H1 (cell line): ENCODE data around the gene GPC3. TPM values are rescaled to one million over a fixed set of nuclear protein-coding genes. Genes with fewer than 3 reads are reported as not detected.

Experiments used
- CTCF ChIA-PET: fragments of 300-600 bp; sonication (Branson Sonifier 250); formaldehyde crosslinking; loops from one replicate; lab custom pipeline; 2021; ENCODE audit not compliant: partially characterized antibody; lab: Charles Lee
- POLR2A ChIA-PET: fragments of 300-600 bp; sonication (Branson Sonifier 250); formaldehyde crosslinking; loops from one replicate; lab custom pipeline; 2021; ENCODE audit warnings: inconsistent platforms; ENCODE audit not compliant: partially characterized antibody; lab: Charles Lee
- DNase-seq, 2 experiments: peaks; one replicate each; pipeline versions ENCODE4 v3.0.0 to v3.0.0-alpha.2; 2010 to 2022; ENCODE audit warnings: low spot score in 2 of 2, low read depth in 1 of 2, mixed read lengths in 1 of 2
- FAIRE-seq: peaks from 2 replicates; lab custom pipeline; 2011; peaks lifted over from hg19 to GRCh38; lab: Jason Lieb, UNC
- H2AFZ ChIP-seq: 2 replicates; pipeline ENCODE4 v1.8.1; 2012; ENCODE audit warnings: low read length, inconsistent platforms
- H2AK5ac ChIP-seq: 2 replicates; pipeline ENCODE4 v1.6.1; 2013; ENCODE audit warnings: low read depth, low read length
- H2BK120ac ChIP-seq: replicated peaks from 2 replicates; pipeline ENCODE3; 2013; ENCODE audit warnings: low read depth, low read length, inconsistent platforms
- H2BK12ac ChIP-seq: 2 replicates; pipeline ENCODE4 v1.6.1; 2013; ENCODE audit warnings: low read depth, low read length
- H2BK15ac ChIP-seq: 2 replicates; pipeline ENCODE4 v1.6.1; 2013; ENCODE audit warnings: low read length
- H2BK20ac ChIP-seq: 2 replicates; pipeline ENCODE4 v1.6.1; 2013; ENCODE audit warnings: low read length
- H2BK5ac ChIP-seq: 2 replicates; pipeline ENCODE4 v1.6.1; 2013; ENCODE audit warnings: low read depth, low read length
- H3K14ac ChIP-seq: 2 replicates; pipeline ENCODE4 v1.6.1; 2013; ENCODE audit warnings: inconsistent platforms; ENCODE audit not compliant: insufficient read length
- H3K18ac ChIP-seq: 2 replicates; pipeline ENCODE4 v1.6.1; 2013; ENCODE audit warnings: low read length; ENCODE audit errors: extremely low read depth
- H3K23ac ChIP-seq: 2 replicates; pipeline ENCODE4 v1.6.1; 2013; ENCODE audit warnings: inconsistent platforms; ENCODE audit not compliant: insufficient read length
- H3K23me2 ChIP-seq: 2 replicates; pipeline ENCODE4 v1.6.1; 2013; ENCODE audit warnings: low read depth, low read length
- H3K27ac ChIP-seq: 2 replicates; pipeline ENCODE4 v1.6.1; 2011; ENCODE audit warnings: low read depth, low read length, inconsistent platforms
- H3K27me3 ChIP-seq, 4 experiments: replicated peaks in 1 of 4; 1 replicate in 1 of 4; 2 replicates in 3 of 4; pipeline versions ENCODE4 v1.6.1 to v1.8.1; 2011 to 2013; ENCODE audit warnings: low read length in 3 of 4, mild to moderate bottlenecking in 3 of 4, inconsistent platforms in 2 of 4, mixed read lengths in 2 of 4, moderate library complexity in 1 of 4; ENCODE audit not compliant: control insufficient read depth in 3 of 4, insufficient read depth in 3 of 4; ENCODE audit errors: extremely low read depth in 1 of 4
- H3K36me3 ChIP-seq, 4 experiments: 2 replicates each; pipeline versions ENCODE4 v1.6.1 to v1.8.1; 2011 to 2013; ENCODE audit warnings: mild to moderate bottlenecking in 4 of 4, low read length in 3 of 4, moderate library complexity in 2 of 4, control low read depth in 1 of 4, inconsistent platforms in 1 of 4; ENCODE audit not compliant: insufficient read depth in 4 of 4, control insufficient read depth in 2 of 4
- H3K4ac ChIP-seq: replicated peaks from 2 replicates; pipeline ENCODE3; 2013; ENCODE audit warnings: low read length, low read depth, mixed read lengths, inconsistent platforms; ENCODE audit not compliant: insufficient read length
- H3K4me1 ChIP-seq, 4 experiments: replicated peaks in 1 of 4; 1 replicate in 1 of 4; 2 replicates in 3 of 4; pipeline versions ENCODE4 v1.6.1 to v1.8.1; 2011 to 2013; ENCODE audit warnings: low read length in 3 of 4, inconsistent platforms in 2 of 4, mixed read lengths in 1 of 4; ENCODE audit not compliant: insufficient read depth in 4 of 4, control insufficient read depth in 3 of 4
- H3K4me2 ChIP-seq, 2 experiments: 2 replicates each; pipeline versions ENCODE4 v1.6.1 to v1.8.1; 2011 to 2013; ENCODE audit warnings: low read depth in 2 of 2, low read length in 2 of 2, control low read depth in 1 of 2, inconsistent platforms in 1 of 2, mild to moderate bottlenecking in 1 of 2; ENCODE audit not compliant: insufficient read depth in 1 of 2
- H3K4me3 ChIP-seq, 4 experiments: fragments of 200-600, 300-600 bp in 1 of 4; sonication (generic), shearing (Covaris generic), sonication (Bioruptor Twin) in 1 of 4; 2 replicates each; pipeline versions ENCODE4 v1.5.1 to v1.8.1; 2011 to 2016; ENCODE audit warnings: low read length in 4 of 4, low read depth in 3 of 4, control low read depth in 2 of 4, inconsistent platforms in 2 of 4, mild to moderate bottlenecking in 2 of 4, mixed read lengths in 1 of 4, moderate library complexity in 1 of 4; ENCODE audit not compliant: insufficient read depth in 2 of 4; ENCODE audit errors: extremely low read depth in 1 of 4
- H3K56ac ChIP-seq: replicated peaks from 2 replicates; pipeline ENCODE3; 2013; ENCODE audit warnings: low read depth, mild to moderate bottlenecking, mixed read lengths, low read length, inconsistent platforms; ENCODE audit not compliant: insufficient read length
- H3K79me1 ChIP-seq: 2 replicates; pipeline ENCODE4 v1.6.1; 2013; ENCODE audit warnings: low read depth, low read length, control low read depth
- H3K79me2 ChIP-seq, 2 experiments: 2 replicates each; pipeline versions ENCODE4 v1.6.1 to v1.8.1; 2012 to 2013; ENCODE audit warnings: low read length in 2 of 2, mild to moderate bottlenecking in 2 of 2, inconsistent platforms in 1 of 2; ENCODE audit not compliant: insufficient read depth in 2 of 2, control insufficient read depth in 1 of 2
- H3K9ac ChIP-seq, 4 experiments: replicated peaks in 1 of 4; 1 replicate in 1 of 4; 2 replicates in 3 of 4; pipeline versions ENCODE4 v1.6.1 to v1.8.1; 2011 to 2013; ENCODE audit warnings: low read depth in 3 of 4, low read length in 3 of 4, control low read depth in 2 of 4, mild to moderate bottlenecking in 2 of 4, moderate library complexity in 2 of 4, inconsistent platforms in 1 of 4; ENCODE audit errors: extremely low read depth in 1 of 4
- H3K9me3 ChIP-seq, 2 experiments: 2 replicates each; pipeline versions ENCODE4 v1.6.1 to v1.8.1; 2012 to 2013; ENCODE audit warnings: mild to moderate bottlenecking in 2 of 2, moderate library complexity in 2 of 2, control low read depth in 1 of 2, inconsistent platforms in 1 of 2, low read depth in 1 of 2, low read length in 1 of 2, mixed read lengths in 1 of 2; ENCODE audit not compliant: insufficient read depth in 2 of 2
- H4K20me1 ChIP-seq, 2 experiments: replicated peaks in 1 of 2; 2 replicates each; pipeline versions ENCODE3 to v1.8.1; 2011 to 2013; ENCODE audit warnings: inconsistent platforms in 2 of 2, low read length in 2 of 2, mild to moderate bottlenecking in 1 of 2; ENCODE audit not compliant: insufficient read depth in 2 of 2, control insufficient read depth in 1 of 2
- H4K5ac ChIP-seq: 2 replicates; pipeline ENCODE4 v1.6.1; 2013; ENCODE audit warnings: low read length, low read depth, mixed read lengths, inconsistent platforms; ENCODE audit not compliant: insufficient read length
- H4K8ac ChIP-seq: 2 replicates; pipeline ENCODE4 v1.8.0; 2013; ENCODE audit warnings: mild to moderate bottlenecking, moderate library complexity, low read length, inconsistent platforms; ENCODE audit not compliant: insufficient read depth; ENCODE audit errors: extremely low read depth
- H4K91ac ChIP-seq: replicated peaks from 2 replicates; pipeline ENCODE3; 2013; ENCODE audit warnings: low read length, mixed read lengths, inconsistent platforms; ENCODE audit not compliant: insufficient read length
- BACH1 ChIP-seq: IDR thresholded peaks from 2 replicates; pipeline ENCODE4 v1.6.1; 2012; ENCODE audit warnings: low read length, improper control_type of control experiment
- CBX5 ChIP-seq: fragments of 300-800, 300-1000 bp; sonication (generic); IDR thresholded peaks from 2 replicates; pipeline ENCODE4 v1.7.1; 2016; ENCODE audit warnings: antibody characterized with exemption, low read length, low read depth
- FOSL1 ChIP-seq: IDR thresholded peaks from 2 replicates; pipeline ENCODE4 v1.6.1; 2011; ENCODE audit warnings: mild to moderate bottlenecking, low read depth, low read length, moderate library complexity; ENCODE audit not compliant: insufficient read depth
- HDAC2 ChIP-seq, 2 experiments: fragments of 300-600 bp in 1 of 2; sonication (generic) in 1 of 2; IDR thresholded peaks; 2 replicates each; pipeline ENCODE4 v1.6.1; 2011 to 2012; ENCODE audit warnings: low read depth in 2 of 2, low read length in 2 of 2, mild to moderate bottlenecking in 2 of 2, moderate library complexity in 2 of 2, borderline replicate concordance in 1 of 2, inconsistent platforms in 1 of 2
- KDM4A ChIP-seq: IDR thresholded peaks from one replicate; pipeline ENCODE4 v1.7.1; 2012; ENCODE audit warnings: low read depth, mild to moderate bottlenecking, moderate library complexity, low read length, inconsistent platforms; ENCODE audit not compliant: severe bottlenecking
- PHF8 ChIP-seq: fragments of 200-600 bp; sonication (generic); conservative IDR thresholded peaks from 2 replicates; pipeline ENCODE4 v1.7.1; 2012; ENCODE audit warnings: low read depth, mild to moderate bottlenecking, inconsistent platforms, low read length, moderate library complexity
- SAP30 ChIP-seq: fragments of 300-600 bp; sonication (generic); IDR thresholded peaks from 2 replicates; pipeline ENCODE4 v1.7.1; 2012; ENCODE audit warnings: low read length, moderate library complexity, mild to moderate bottlenecking, inconsistent platforms; ENCODE audit not compliant: insufficient read depth, insufficient replicate concordance
- WGBS, 2 experiments: shearing (Covaris generic) in 1 of 2; methylation state at CpG; one replicate each; pipeline versions ENCODE4 v1.1.6 to v1.1.7; 2013 to 2015; ENCODE audit warnings: low lambda C conversion rate in 2 of 2, mixed read lengths in 2 of 2, inconsistent platforms in 1 of 2, low coverage in 1 of 2, missing lambda C conversion rate in 1 of 2; ENCODE audit not compliant: insufficient replicate concordance in 2 of 2, insufficient coverage in 1 of 2, insufficient read length in 1 of 2; ENCODE audit errors: extremely low coverage in 1 of 2, missing lambda C conversion rate in 1 of 2; 5-methylcytosine and 5-hydroxymethylcytosine counted together
- polyA plus RNA-seq, 7 experiments: library from polyadenylated mRNA; depleted of rRNA in 3 of 7; stranded (reverse) in 5 of 7; unstranded in 2 of 7; fragments of >200 nt in 5 of 7; fragments of 200-250 nt in 2 of 7; gene quantifications; 1 replicate in 5 of 7; 2 replicates in 1 of 7; 4 replicates in 1 of 7; pipeline versions ENCODE4 v1.2.1 to v1.2.3, GENCODE V29; 2011 to 2013; ENCODE audit warnings: missing spikeins in 2 of 7, mixed read lengths in 2 of 7
- total RNA-seq: library from RNA; stranded (reverse); fragmentation: NEBNext Ultra II Directional; extraction: Animal tissue kit (Norgen Biotek cat#: 25700); gene quantifications from 2 replicates; pipeline ENCODE4 v1.2.1, GENCODE V29; 2021

The GPC3 gene
- total and polyA plus RNA-seq, 2 of the 8 experiments (the other 6 are each of a cell fraction or from before 2014, with no cell fraction given) = 64.8 to 71.9 TPM

DNA sequence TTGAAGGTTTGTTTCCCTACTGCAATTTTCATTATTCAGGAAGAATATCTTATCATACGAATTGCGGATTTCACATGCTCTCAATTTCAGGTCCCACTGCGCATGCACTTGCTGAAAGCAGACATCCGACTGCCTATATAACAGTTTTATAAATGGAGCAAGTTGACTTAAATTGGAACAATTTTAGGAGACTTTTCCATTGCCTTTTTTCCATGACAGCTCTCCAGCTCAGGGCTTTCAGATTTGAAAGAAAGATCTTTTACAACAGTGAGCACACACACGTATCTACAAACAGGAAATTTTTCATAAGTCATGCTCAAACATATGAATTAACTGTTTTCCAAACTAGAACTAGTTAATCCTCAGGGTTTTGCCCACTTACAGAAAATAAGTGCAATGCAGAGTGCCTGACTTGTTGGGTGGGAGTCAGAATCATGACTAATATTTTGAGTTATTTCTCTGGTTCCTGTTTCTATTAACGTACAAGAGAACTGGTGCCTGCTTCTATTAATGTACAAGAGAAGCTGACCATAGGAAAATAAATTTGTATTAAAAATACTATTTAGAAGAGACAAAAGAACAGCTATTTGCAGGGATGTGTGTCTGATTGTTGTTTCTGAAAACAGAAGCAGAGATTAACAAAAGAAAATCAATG is 137.9 kb downstream of the GPC3 start:
- Histone ChIP-seq H3K9me3 (no peaks in the 10 kb centered on the region), H3K56ac (no peak overlapping the region), H3K14ac (no peak overlapping the region), H3K4me2 (no peak overlapping the region), H2BK5ac (no peak overlapping the region), H4K5ac (no peak overlapping the region), H3K27ac (no peak overlapping the region), H2BK120ac (no peak overlapping the region), H2BK20ac (no peak overlapping the region), H3K4ac (no peak overlapping the region), H4K20me1 (no peaks in the 10 kb centered on the region), H3K4me3 (no peak overlapping the region), H4K8ac (no peak overlapping the region), H3K18ac (no peak overlapping the region), H3K79me1 (no peaks in the 10 kb centered on the region), H3K23me2 (no peaks in the 10 kb centered on the region), H3K4me1 (no peaks in the 10 kb centered on the region), H3K9ac (no peak overlapping the region), H3K23ac (no peak overlapping the region), H2AK5ac (no peak overlapping the region), H3K79me2 (no peaks in the 10 kb centered on the region), H3K27me3 (no peaks in the 10 kb centered on the region), H2AFZ (no peak overlapping the region), H2BK12ac (no peak overlapping the region), H3K36me3 (0 out of 8 replicates have a peak, but pooled peaks cover 0 to 2% (median 0%) of the 10 kb centered on the region in 4 experiments), H2BK15ac (no peak overlapping the region), H4K91ac (no peak overlapping the region)
- ChIA-PET POLR2A (no interaction called here), CTCF (no interaction called here)
- FAIRE-seq (no peak), DNase-seq (no peak)
- WGBS, 2 experiments = 94% methylated on average over 6 of the region's 6 CpGs; no CpG with 5 or more reads in 1 of the 2 experiments
- no peak for TF ChIP-seq FOSL1
- no peak for TF ChIP-seq HDAC2 (IDR thresholded peaks at IDR 0.05; ENCODE audit: borderline replicate concordance in 1 of 2, low read depth in 2 of 2, low read length in 2 of 2)
- TF ChIP-seq BACH1 = no peak
- TF ChIP-seq KDM4A = no peak
- TF ChIP-seq PHF8 = no peak
- TF ChIP-seq CBX5 = no peak
- no peak for TF ChIP-seq SAP30
